Mesangial cell (primary cell): Measurements from ENCODE around the gene UBTD2. TPM values are rescaled to one million over a fixed set of nuclear protein-coding genes. Genes with fewer than 3 reads are reported as not detected.

Experiments used
- total RNA-seq: library from RNA; depleted of rRNA; stranded (reverse); fragments of >200 nt; gene quantifications from 2 replicates; pipeline ENCODE4 v1.2.3, GENCODE V29; 2015

Gene UBTD2, protein sequence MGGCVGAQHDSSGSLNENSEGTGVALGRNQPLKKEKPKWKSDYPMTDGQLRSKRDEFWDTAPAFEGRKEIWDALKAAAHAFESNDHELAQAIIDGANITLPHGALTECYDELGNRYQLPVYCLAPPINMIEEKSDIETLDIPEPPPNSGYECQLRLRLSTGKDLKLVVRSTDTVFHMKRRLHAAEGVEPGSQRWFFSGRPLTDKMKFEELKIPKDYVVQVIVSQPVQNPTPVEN
- total RNA-seq, result 18.1 and 19.1 TPM in 2 replicates

DNA sequence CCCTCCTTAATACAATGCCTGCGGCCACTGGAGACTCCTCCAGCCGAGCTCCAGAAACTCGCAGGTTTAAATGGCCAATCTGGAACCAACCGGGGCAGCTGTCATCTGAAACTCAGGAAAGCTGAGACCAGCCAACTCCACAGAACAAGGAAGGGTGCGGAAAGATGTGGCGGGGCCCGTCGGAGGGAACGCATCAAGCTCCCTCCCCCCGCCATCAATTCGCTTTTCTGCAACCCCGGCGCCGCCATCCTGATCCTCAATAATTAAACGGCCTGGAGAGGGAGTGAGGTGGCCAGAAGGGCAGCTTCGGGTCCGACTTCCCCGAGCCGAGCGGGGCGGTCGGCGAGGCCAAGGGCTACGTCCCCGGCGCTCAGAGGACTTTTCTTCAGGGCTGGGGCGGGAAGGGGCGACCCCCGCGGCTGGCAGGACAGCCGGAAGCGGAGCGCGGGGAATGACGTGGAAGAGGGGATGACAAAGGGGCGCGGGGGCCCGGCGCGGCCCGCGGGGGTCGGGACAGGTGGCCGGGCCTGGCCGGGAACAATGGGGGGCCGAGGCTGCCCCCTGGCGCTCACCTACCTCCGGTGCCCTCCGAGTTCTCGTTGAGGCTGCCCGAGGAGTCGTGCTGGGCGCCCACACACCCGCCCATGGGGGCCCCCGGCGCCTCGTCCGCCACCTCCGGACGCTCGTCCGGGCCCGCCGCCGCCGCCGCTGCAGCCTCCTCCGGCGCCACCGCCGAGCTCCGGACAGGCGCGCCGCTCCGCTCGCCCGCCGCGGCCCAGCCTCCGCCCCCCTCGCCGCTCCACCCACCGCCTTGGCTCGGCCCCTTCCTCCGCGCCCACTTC, at the start of gene UBTD2:
Gene UBTD2 (minus strand): TSS at position 745 of the 842 bp plus-strand sequence. CDS start 99 bp downstream, at position 646.

DNA sequence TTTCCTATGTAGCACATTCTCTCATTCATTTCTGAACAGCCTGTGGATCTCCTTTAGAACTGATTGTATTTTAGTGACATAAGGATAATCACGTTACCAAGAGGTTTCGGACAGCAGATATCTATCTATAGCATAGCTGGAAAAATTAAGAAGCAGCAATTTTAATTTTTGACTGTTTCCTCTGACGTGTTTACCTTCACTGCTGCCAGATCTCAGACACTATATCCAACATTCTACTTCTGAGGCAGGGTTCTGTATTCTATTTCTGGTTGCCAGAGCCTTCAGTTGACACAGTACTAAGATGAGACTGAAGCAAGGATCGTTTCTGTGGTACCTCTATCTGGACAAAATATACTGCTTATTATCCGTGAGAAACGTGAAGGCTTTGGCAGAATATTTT, 89.7 kb downstream of the UBTD2 start, which contains the start of gene EFCAB9:
Gene EFCAB9 (plus strand): TSS at position 301 of the 400 bp plus-strand sequence. CDS start 1 bp downstream, at position 302.

DNA sequence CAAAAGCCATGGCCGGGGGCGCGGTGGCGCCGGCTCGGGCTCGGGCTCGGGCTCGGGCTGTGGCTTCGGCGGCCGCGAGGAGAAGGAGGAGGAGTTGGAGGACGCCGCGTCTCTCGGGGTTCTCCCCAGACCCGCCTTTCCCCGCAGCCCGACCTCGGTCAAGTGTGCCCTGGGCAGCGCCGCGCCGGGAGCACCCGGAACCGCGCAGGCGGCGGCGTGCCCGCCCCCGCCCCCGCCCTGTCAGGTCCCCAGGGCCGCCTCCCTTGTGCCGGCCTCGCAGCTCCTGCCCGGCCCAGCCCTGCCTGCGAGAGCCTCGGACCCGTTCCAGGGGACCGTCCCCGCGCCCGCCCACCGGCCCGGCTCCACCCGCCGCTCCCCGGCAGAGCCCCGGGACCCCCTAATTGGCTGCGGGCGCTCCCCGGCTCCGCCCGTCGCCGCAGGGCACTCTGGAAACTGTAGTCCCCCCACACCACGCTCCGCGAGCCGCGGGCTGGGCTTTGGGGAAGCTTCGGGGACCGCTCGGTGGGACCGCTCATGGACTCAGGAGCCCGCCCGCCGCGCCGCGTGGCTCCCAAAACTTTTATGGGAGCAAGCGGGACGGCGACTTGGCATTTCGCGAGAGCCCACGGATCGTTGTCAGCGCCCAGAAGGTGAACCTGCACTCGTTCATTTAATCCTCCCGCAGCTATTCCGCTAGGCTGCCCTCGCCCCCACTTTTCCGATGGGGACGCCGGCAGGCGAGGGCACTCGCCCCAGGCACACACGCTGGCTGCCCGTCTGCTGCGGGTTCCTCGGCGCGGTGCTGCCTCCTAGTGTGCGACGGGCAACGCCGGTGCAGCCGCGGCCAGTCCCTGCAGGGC, 95.3 kb downstream of the UBTD2 start, which contains the start of gene STK10:
Gene STK10 (minus strand): TSS at position 192 of the 860 bp plus-strand sequence. CDS start 182 bp downstream, at position 10.

Other genes with a start within 250 kb of the UBTD2 start
- 13.5 and 16.4 TPM in 2 replicates for gene STK10, start 95.5 kb downstream of the UBTD2 start, total RNA-seq
- not detected in 2 replicates for gene EFCAB9, start 89.6 kb downstream of the UBTD2 start, total RNA-seq
- 28.5 and 34.1 TPM in 2 replicates for gene SH3PXD2B, start 170.8 kb upstream of the UBTD2 start, total RNA-seq